HG02938 (cell line): Measurements from ENCODE around the gene ENTPD6.
"Not testable (repeated sequence)": the region's sequence is repeated elsewhere in the genome, so short reads cannot be mapped to it uniquely, and the experiment has no call there.

ENCODE experiments used
- ATAC-seq: cut with Tn5 transposase; IDR thresholded peaks from one replicate; pipeline ENCODE4 v1.9.1; 2021; ENCODE audit warnings: mild to moderate bottlenecking, moderate library complexity; ENCODE audit not compliant: unreplicated experiment

The ENTPD6 gene

GRCh38 chr20:25254986-25255680 lies 59.6 kb downstream of the ENTPD6 start:
- no peak for ATAC-seq

GRCh38 chr20:25256226-25256859 lies 60.8 kb downstream of the ENTPD6 start:
- ATAC-seq = no peak

GRCh38 chr20:25257130-25257529 lies 61.6 kb downstream of the ENTPD6 start:
- ATAC-seq = no peak

GRCh38 chr20:25257756-25258475 lies 62.4 kb downstream of the ENTPD6 start:
- no peak for ATAC-seq

GRCh38 chr20:25258476-25258805 lies 62.9 kb downstream of the ENTPD6 start:
- no peak for ATAC-seq

- ATAC-seq = no peak
Measured at GRCh38 chr20:25258828-25259227, 63.3 kb downstream of the ENTPD6 start.

- no peak for ATAC-seq
Measured at GRCh38 chr20:25259358-25259757, 63.8 kb downstream of the ENTPD6 start.

GRCh38 chr20:25259788-25260254 lies 64.3 kb downstream of the ENTPD6 start:
- ATAC-seq = no peak

GRCh38 chr20:25260770-25261437 lies 65.4 kb downstream of the ENTPD6 start:
- not testable (repeated sequence) for ATAC-seq

- no peak for ATAC-seq
Measured at GRCh38 chr20:25269057-25269832, 73.7 kb downstream of the ENTPD6 start.

- no peak for ATAC-seq
Measured at GRCh38 chr20:25269833-25270170, 74.3 kb downstream of the ENTPD6 start.

- ATAC-seq = no peak
Measured at GRCh38 chr20:25270829-25271251, 75.3 kb downstream of the ENTPD6 start.

GRCh38 chr20:25271486-25272222 lies 76.1 kb downstream of the ENTPD6 start:
- ATAC-seq = no peak

GRCh38 chr20:25272223-25273000 lies 76.9 kb downstream of the ENTPD6 start:
- ATAC-seq = no peak

- no peak for ATAC-seq
Measured at GRCh38 chr20:25273046-25273445, 77.5 kb downstream of the ENTPD6 start.

- ATAC-seq = no peak
Measured at GRCh38 chr20:25273541-25274358, 78.2 kb downstream of the ENTPD6 start.

- ATAC-seq = no peak
Measured at GRCh38 chr20:25274481-25274880, 79.0 kb downstream of the ENTPD6 start.
